IMR-90 (cell line): ENCODE data around the gene GORASP1. TPM values are rescaled to one million over a fixed set of nuclear protein-coding genes. Genes with fewer than 3 reads are reported as not detected.
A peak's percentile ranks its signal among the peaks of the same experiment; 100 is the strongest.

ENCODE experiments used
- ATAC-seq: fragments of 200-7000 bp; cut with Tn5 transposase; 2 replicates; pipeline ENCODE4 v1.9.1; 2020; ENCODE audit warnings: low read depth, mild to moderate bottlenecking, moderate library complexity
- BruUV-seq: library from RNA; stranded (reverse); fragments of 400-500 nt; replicated peaks from 2 replicates; lab custom pipeline; 2021; lab: Mats Ljungman, UMichigan
- CTCF ChIA-PET: fragments of 300-600 bp; formaldehyde crosslinking; extraction: SDS; loops from one replicate; lab custom pipeline; 2021; ENCODE audit warnings: antibody characterized with exemption; lab: Yijun Ruan, JAX
- POLR2A ChIA-PET: fragments of 300-600 bp; sonication (Branson Sonifier 250); formaldehyde crosslinking; loops from one replicate; lab custom pipeline; 2022; ENCODE audit warnings: antibody characterized with exemption; ENCODE audit not compliant: unreplicated experiment; lab: Charles Lee
- DNase-seq: peaks from one replicate; pipeline ENCODE4 v3.0.0; 2013
- H2AFZ ChIP-seq: replicated peaks from 2 replicates; pipeline ENCODE3; 2013; ENCODE audit warnings: low read length, mild to moderate bottlenecking; ENCODE audit not compliant: poor library complexity
- H2AK5ac ChIP-seq: 2 replicates; pipeline ENCODE4 v1.6.1; 2013; ENCODE audit warnings: low read depth, low read length, inconsistent platforms
- H2AK9ac ChIP-seq: replicated peaks from 2 replicates; pipeline ENCODE3; 2013; ENCODE audit warnings: mild to moderate bottlenecking, low read depth, low read length, moderate library complexity; ENCODE audit not compliant: poor library complexity
- H2BK120ac ChIP-seq: 2 replicates; pipeline ENCODE4 v1.6.1; 2013; ENCODE audit warnings: low read depth, low read length, inconsistent platforms
- H2BK15ac ChIP-seq: 3 replicates; pipeline ENCODE4 v1.6.1; 2013; ENCODE audit warnings: low read depth, low read length, inconsistent platforms
- H2BK20ac ChIP-seq: 2 replicates; pipeline ENCODE4 v1.6.1; 2013; ENCODE audit warnings: low read depth, mild to moderate bottlenecking, inconsistent platforms, low read length, moderate library complexity
- H2BK5ac ChIP-seq: 2 replicates; pipeline ENCODE4 v1.6.1; 2013; ENCODE audit warnings: mild to moderate bottlenecking, low read depth, low read length, inconsistent platforms; ENCODE audit not compliant: poor library complexity, severe bottlenecking
- H3K14ac ChIP-seq: replicated peaks from 2 replicates; pipeline ENCODE4 v1.6.1; 2013; ENCODE audit warnings: low read depth, low read length, inconsistent platforms
- H3K18ac ChIP-seq: 2 replicates; pipeline ENCODE4 v1.6.1; 2013; ENCODE audit warnings: low read depth, low read length, control low read depth
- H3K23ac ChIP-seq: 2 replicates; pipeline ENCODE4 v1.6.1; 2013; ENCODE audit warnings: low read depth, low read length, inconsistent platforms
- H3K27ac ChIP-seq: 2 replicates; pipeline ENCODE4 v1.5.1; 2013; ENCODE audit warnings: mild to moderate bottlenecking, control low read depth, low read length; ENCODE audit not compliant: insufficient read depth
- H3K27me3 ChIP-seq: 2 replicates; pipeline ENCODE4 v1.6.1; 2013; ENCODE audit warnings: low read length; ENCODE audit not compliant: control insufficient read depth, insufficient read depth
- H3K36me3 ChIP-seq: 2 replicates; pipeline ENCODE4 v1.6.1; 2013; ENCODE audit warnings: low read length, mixed read lengths; ENCODE audit not compliant: control insufficient read depth, insufficient read depth
- H3K4ac ChIP-seq: 2 replicates; pipeline ENCODE4 v1.6.1; 2013; ENCODE audit warnings: low read depth, low read length, inconsistent platforms
- H3K4me1 ChIP-seq: 2 replicates; pipeline ENCODE4 v1.6.1; 2013; ENCODE audit warnings: low read length, mixed read lengths; ENCODE audit not compliant: control insufficient read depth, insufficient read depth
- H3K4me2 ChIP-seq: 2 replicates; pipeline ENCODE4 v1.6.1; 2013; ENCODE audit warnings: low read depth, mild to moderate bottlenecking, control low read depth, low read length, moderate library complexity
- H3K4me3 ChIP-seq: 2 replicates; pipeline ENCODE4 v1.5.1; 2013; ENCODE audit warnings: low read depth, mild to moderate bottlenecking, control low read depth, low read length, moderate library complexity; ENCODE audit not compliant: insufficient read depth
- H3K56ac ChIP-seq: 2 replicates; pipeline ENCODE4 v1.6.1; 2013; ENCODE audit warnings: low read length, inconsistent platforms; ENCODE audit not compliant: insufficient read depth; ENCODE audit errors: extremely low read depth
- H3K79me1 ChIP-seq, 2 experiments: 2 replicates each; pipeline ENCODE4 v1.6.1; 2013; ENCODE audit warnings: low read length in 2 of 2, inconsistent platforms in 1 of 2, low read depth in 1 of 2
- H3K9ac ChIP-seq: 2 replicates; pipeline ENCODE4 v1.6.1; 2013; ENCODE audit warnings: low read depth, low read length, control low read depth
- H3K9me1 ChIP-seq: 2 replicates; pipeline ENCODE4 v1.6.1; 2013; ENCODE audit warnings: low read length, inconsistent platforms; ENCODE audit not compliant: insufficient read depth
- H3K9me3 ChIP-seq: 2 replicates; pipeline ENCODE4 v1.6.1; 2013; ENCODE audit warnings: low read length; ENCODE audit not compliant: control insufficient read depth, insufficient read depth
- H4K20me1 ChIP-seq: 2 replicates; pipeline ENCODE4 v1.6.1; 2013; ENCODE audit warnings: low read length, inconsistent platforms; ENCODE audit not compliant: insufficient read depth
- H4K5ac ChIP-seq: 2 replicates; pipeline ENCODE4 v1.6.1; 2013; ENCODE audit warnings: mild to moderate bottlenecking, low read depth, low read length, control low read depth
- H4K8ac ChIP-seq, 2 experiments: 2 replicates each; pipeline ENCODE4 v1.6.1; 2013; ENCODE audit warnings: low read depth in 2 of 2, low read length in 2 of 2, control low read depth in 1 of 2, inconsistent platforms in 1 of 2
- H4K91ac ChIP-seq: 2 replicates; pipeline ENCODE4 v1.6.1; 2013; ENCODE audit warnings: low read depth, low read length, inconsistent platforms; ENCODE audit not compliant: insufficient read depth
- CEBPB ChIP-seq: IDR thresholded peaks from 2 replicates; pipeline ENCODE4 v1.6.1; 2012; ENCODE audit warnings: low read depth, low read length, improper control_type of control experiment
- CHD1 ChIP-seq: IDR thresholded peaks from 2 replicates; pipeline ENCODE4 v1.6.1; 2012; ENCODE audit warnings: low read depth, low read length, improper control_type of control experiment
- RAD21 ChIP-seq: IDR thresholded peaks from 2 replicates; pipeline ENCODE4 v1.6.1; 2012; ENCODE audit warnings: low read length, improper control_type of control experiment
- WGBS, 2 experiments: methylation state at CpG; one replicate each; pipeline versions ENCODE4 v1.1.5 to v1.1.7; 2013; ENCODE audit warnings: missing lambda C conversion rate in 2 of 2; ENCODE audit not compliant: insufficient read length in 1 of 2; ENCODE audit errors: extremely low coverage in 2 of 2; 5-methylcytosine and 5-hydroxymethylcytosine counted together
- dilution Hi-C: fragments of 300-500 bp; cut with HindIII; formaldehyde crosslinking; loops from one replicate; pipeline ENCODE4 v1.14.3; 2018; ENCODE audit warnings: low sequenced_read_pairs; ENCODE audit not compliant: unreplicated experiment
- in situ Hi-C: fragments of 300-500 bp; cut with MboI; formaldehyde crosslinking; loops from 3 replicates; pipeline ENCODE4 v1.14.3; 2019; ENCODE audit warnings: low sequenced_read_pairs, inconsistent platforms, mixed read lengths
- intact Hi-C: fragments of 100-400 bp; cut with micrococcal nuclease; formaldehyde crosslinking; loops from 2 replicates; pipeline ENCODE4 v1.10.0; 2022
- polyA plus RNA-seq, 3 experiments: library from polyadenylated mRNA; depleted of rRNA; stranded (reverse); fragments of >200 nt; gene quantifications; 2 replicates each; pipeline ENCODE4 v1.2.3, GENCODE V29; 2012; ENCODE audit warnings: low replicate concordance in 1 of 3
- total RNA-seq: library from RNA; depleted of rRNA; stranded (reverse); fragments of >200 nt; gene quantifications from 2 replicates; pipeline ENCODE4 v1.2.3, GENCODE V29; 2012
- TF ChIP-seq, protein P1 (sequence below): fragments of 150-350 bp; IDR thresholded peaks from 2 replicates; pipeline ENCODE4 v1.6.1; 2016; ENCODE audit warnings: low read depth, mild to moderate bottlenecking, low read length, moderate library complexity, borderline replicate concordance
- TF ChIP-seq, protein P2 (sequence below): conservative IDR thresholded peaks from 2 replicates; pipeline ENCODE4 v1.5.1; 2012; ENCODE audit warnings: mild to moderate bottlenecking, low read depth, low read length, improper control_type of control experiment

GORASP1 gene
- total and polyA plus RNA-seq, 2 of the 4 experiments (the other 2 are of a cell fraction): 35.0 to 56.6 TPM

DNA sequence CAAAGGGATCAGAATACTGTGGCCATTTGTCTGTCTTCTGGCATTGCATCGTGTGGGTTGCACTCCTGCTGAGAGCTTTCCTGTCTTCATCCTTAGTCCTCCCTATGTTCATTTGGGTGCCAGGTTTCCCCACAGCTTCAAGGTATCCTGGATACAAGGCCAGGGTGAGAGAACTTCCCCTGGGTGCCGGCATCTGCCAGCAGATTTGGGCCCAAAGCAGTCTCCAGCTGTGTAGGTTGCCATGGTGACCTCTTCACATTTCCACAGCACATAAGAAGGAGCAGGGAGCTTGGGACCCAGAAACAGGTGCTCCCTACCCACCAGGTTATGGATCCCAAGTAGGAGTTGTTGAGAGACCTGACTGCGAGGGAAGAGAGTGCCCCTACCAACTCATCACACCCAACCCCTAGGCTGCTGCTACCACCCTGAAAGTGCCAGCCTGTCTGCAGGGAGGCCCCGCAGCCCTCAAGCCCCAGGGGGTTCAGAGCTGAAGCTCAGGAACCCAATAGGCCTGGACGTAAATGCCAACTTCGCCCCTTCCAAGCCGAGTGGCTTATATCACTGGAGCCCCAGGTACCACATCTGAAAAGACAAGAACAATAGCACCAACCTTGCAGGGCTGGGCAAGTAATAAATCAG, 20.0 kb upstream of the GORASP1 start:
- no peak for TF ChIP-seq RAD21
- TF ChIP-seq, protein P1, sequence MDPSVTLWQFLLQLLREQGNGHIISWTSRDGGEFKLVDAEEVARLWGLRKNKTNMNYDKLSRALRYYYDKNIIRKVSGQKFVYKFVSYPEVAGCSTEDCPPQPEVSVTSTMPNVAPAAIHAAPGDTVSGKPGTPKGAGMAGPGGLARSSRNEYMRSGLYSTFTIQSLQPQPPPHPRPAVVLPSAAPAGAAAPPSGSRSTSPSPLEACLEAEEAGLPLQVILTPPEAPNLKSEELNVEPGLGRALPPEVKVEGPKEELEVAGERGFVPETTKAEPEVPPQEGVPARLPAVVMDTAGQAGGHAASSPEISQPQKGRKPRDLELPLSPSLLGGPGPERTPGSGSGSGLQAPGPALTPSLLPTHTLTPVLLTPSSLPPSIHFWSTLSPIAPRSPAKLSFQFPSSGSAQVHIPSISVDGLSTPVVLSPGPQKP: no peak
- TF ChIP-seq, protein P2, sequence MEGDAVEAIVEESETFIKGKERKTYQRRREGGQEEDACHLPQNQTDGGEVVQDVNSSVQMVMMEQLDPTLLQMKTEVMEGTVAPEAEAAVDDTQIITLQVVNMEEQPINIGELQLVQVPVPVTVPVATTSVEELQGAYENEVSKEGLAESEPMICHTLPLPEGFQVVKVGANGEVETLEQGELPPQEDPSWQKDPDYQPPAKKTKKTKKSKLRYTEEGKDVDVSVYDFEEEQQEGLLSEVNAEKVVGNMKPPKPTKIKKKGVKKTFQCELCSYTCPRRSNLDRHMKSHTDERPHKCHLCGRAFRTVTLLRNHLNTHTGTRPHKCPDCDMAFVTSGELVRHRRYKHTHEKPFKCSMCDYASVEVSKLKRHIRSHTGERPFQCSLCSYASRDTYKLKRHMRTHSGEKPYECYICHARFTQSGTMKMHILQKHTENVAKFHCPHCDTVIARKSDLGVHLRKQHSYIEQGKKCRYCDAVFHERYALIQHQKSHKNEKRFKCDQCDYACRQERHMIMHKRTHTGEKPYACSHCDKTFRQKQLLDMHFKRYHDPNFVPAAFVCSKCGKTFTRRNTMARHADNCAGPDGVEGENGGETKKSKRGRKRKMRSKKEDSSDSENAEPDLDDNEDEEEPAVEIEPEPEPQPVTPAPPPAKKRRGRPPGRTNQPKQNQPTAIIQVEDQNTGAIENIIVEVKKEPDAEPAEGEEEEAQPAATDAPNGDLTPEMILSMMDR: no peak
- TF ChIP-seq CEBPB: no peak
- TF ChIP-seq CHD1: no peak
- H2BK5ac ChIP-seq: no peak overlapping the region
- no peak overlapping the region for H3K4me3 ChIP-seq
- H4K5ac ChIP-seq: no peak overlapping the region
- peak overlapping the region; percentile 18; the same call in 1 of the 2 replicates for H4K91ac ChIP-seq
- H2BK20ac ChIP-seq: no peak overlapping the region
- 76% methylated on average over 4 of the region's 7 CpGs; no CpG with 5 or more reads in 1 of the 2 experiments for WGBS, 2 experiments
- no peak overlapping the region for H4K8ac ChIP-seq
- H4K20me1 ChIP-seq: no peaks in the 10 kb centered on the region
- no peak overlapping the region for H2BK120ac ChIP-seq
- H3K4me1 ChIP-seq: peaks cover 5% of the 10 kb centered on the region
- no peak overlapping the region for H2AFZ ChIP-seq
- CTCF ChIA-PET: interaction anchor here (0.5 to 4.4 kb wide), 7 partner anchors 12 to 164 kb away, joined by 3 to 41 read pairs (median 6); no protein-coding TSS in a partner anchor
- no peak overlapping the region for H3K4me2 ChIP-seq
- no peak overlapping the region for H2BK15ac ChIP-seq
- dilution Hi-C loops: no loop called here
- no peak overlapping the region for H3K14ac ChIP-seq
- H3K23ac ChIP-seq: no peak overlapping the region
- H3K27ac ChIP-seq: no peak overlapping the region
- H3K4ac ChIP-seq: 0 out of 2 replicates have a peak overlapping the region, but pooled peaks have one; percentile 47
- ATAC-seq (no peak), DNase-seq (no peak)
- H3K9ac ChIP-seq: no peak overlapping the region
- no peak overlapping the region for H3K18ac ChIP-seq
- no peaks in the 10 kb centered on the region for H3K36me3 ChIP-seq
- no peaks in the 10 kb centered on the region for H3K9me3 ChIP-seq
- H2AK9ac ChIP-seq: peak overlapping the region; percentile 17
- no TSS peak for BruUV-seq
- no peak overlapping the region for H3K56ac ChIP-seq
- peaks cover 8% of the 10 kb centered on the region for H3K9me1 ChIP-seq
- H3K79me1 ChIP-seq: no peaks in the 10 kb centered on the region
- intact Hi-C loops: loop anchor here (2.0 kb wide), 1 partner anchor 61 kb away; no protein-coding TSS in a partner anchor
- 0 out of 2 replicates have a peak overlapping the region, but pooled peaks have one; percentile 18 for H2AK5ac ChIP-seq
- no peaks in the 10 kb centered on the region for H3K27me3 ChIP-seq
- POLR2A ChIA-PET: no interaction called here
- in situ Hi-C loops: loop anchor here (5.0 kb wide), 1 partner anchor 160 kb away; no protein-coding TSS in a partner anchor
